Natural killer cell (primary cell): ENCODE results near the gene ANP32E. TPM values are rescaled to one million over a fixed set of nuclear protein-coding genes. Genes with fewer than 3 reads are reported as not detected.

ENCODE experiments used
- ATAC-seq, 3 donors: fragments of 150-1000 bp in 2 of 3; fragments of 200-7000 bp in 1 of 3; cut with Tn5 transposase; 1 replicate in 1 of 3; 2 replicates in 2 of 3; pipeline ENCODE4 v1.10.0; 2021; ENCODE audit warnings: mild to moderate bottlenecking in 2 of 3, moderate library complexity in 2 of 3
- DNase-seq, 2 donors: peaks; one replicate each; pipeline versions ENCODE4 v3.0.0 to v3.0.0-alpha.2; 2013 to 2021; ENCODE audit warnings: mixed read lengths in 1 of 2
- H3K27ac ChIP-seq: one replicate; pipeline ENCODE4 v1.5.1; 2013; ENCODE audit warnings: mild to moderate bottlenecking, low read length
- H3K27me3 ChIP-seq: one replicate; pipeline ENCODE4 v1.6.1; 2013; ENCODE audit warnings: low read length; ENCODE audit not compliant: control insufficient read depth, insufficient read depth
- H3K36me3 ChIP-seq: one replicate; pipeline ENCODE4 v1.6.1; 2013; ENCODE audit warnings: low read length; ENCODE audit not compliant: control insufficient read depth, insufficient read depth
- H3K4me1 ChIP-seq: one replicate; pipeline ENCODE4 v1.6.1; 2013; ENCODE audit warnings: low read length; ENCODE audit not compliant: control insufficient read depth, insufficient read depth
- H3K4me3 ChIP-seq: one replicate; pipeline ENCODE4 v1.5.1; 2013; ENCODE audit warnings: low read length
- H3K9me3 ChIP-seq: one replicate; pipeline ENCODE4 v1.6.1; 2013; ENCODE audit warnings: low read length; ENCODE audit not compliant: control insufficient read depth, insufficient read depth
- H3K27ac Mint-ChIP-seq, 2 donors: one replicate each; pipeline ENCODE4 v1.8.0; 2022; ENCODE audit warnings: mild to moderate bottlenecking in 2 of 2, mixed read lengths in 2 of 2, moderate library complexity in 1 of 2
- H3K27me3 Mint-ChIP-seq, 2 donors: one replicate each; pipeline ENCODE4 v1.8.0; 2022; ENCODE audit warnings: low read depth in 2 of 2, mixed read lengths in 2 of 2
- H3K36me3 Mint-ChIP-seq: one replicate; pipeline ENCODE4 v1.8.0; 2022; ENCODE audit warnings: mixed read lengths
- H3K4me1 Mint-ChIP-seq, 2 donors: one replicate each; pipeline ENCODE4 v1.8.0; 2022; ENCODE audit warnings: mixed read lengths in 2 of 2
- H3K4me3 Mint-ChIP-seq: one replicate; pipeline ENCODE4 v1.8.0; 2022; ENCODE audit warnings: mild to moderate bottlenecking, moderate library complexity, mixed read lengths
- H3K9me3 Mint-ChIP-seq, 2 donors: one replicate each; pipeline ENCODE4 v1.8.0; 2022; ENCODE audit warnings: mixed read lengths in 2 of 2
- CTCF ChIP-seq: fragments of 200-600 bp; IDR thresholded peaks from one replicate; pipeline ENCODE4 v1.8.0; 2022; ENCODE audit warnings: antibody characterized with exemption
- WGBS: methylation state at CpG from one replicate; pipeline ENCODE4 v1.1.7; 2013; ENCODE audit warnings: missing lambda C conversion rate; ENCODE audit not compliant: insufficient coverage; 5-methylcytosine and 5-hydroxymethylcytosine counted together
- intact Hi-C: fragments of 100-400 bp; cut with micrococcal nuclease; formaldehyde crosslinking; loops from one replicate; pipeline ENCODE4 v1.14.2; 2022
- total RNA-seq, 4 donors: library from RNA; stranded (reverse); fragments of 120-200 nt in 1 of 4; gene quantifications; one replicate each; pipeline versions ENCODE4 v1.2.3 to v1.2.4, GENCODE V29; 2013 to 2022

ANP32E gene
- total RNA-seq, 3 donors from 2014 or later (not counting 1 experiment from before 2014, with no cell fraction given): 50.7 to 56.9 (median 55.2) TPM

- Histone ChIP-seq H3K9me3 (no peaks in the 10 kb centered on the region), H3K27ac (no peak overlapping the region), H3K36me3 (no peaks in the 10 kb centered on the region), H3K4me1 (no peaks in the 10 kb centered on the region), H3K27me3 (no peaks in the 10 kb centered on the region), H3K4me3 (no peak overlapping the region)
- H3K27me3 Mint-ChIP-seq: peaks cover 6 to 18% of the 10 kb centered on the region in 2 donors
- DNase-seq (no peak), ATAC-seq (no peak)
- intact Hi-C loops: no loop called here
- no peak overlapping the region for H3K4me3 Mint-ChIP-seq
- no peaks in the 10 kb centered on the region for H3K4me1 Mint-ChIP-seq
- no peak for TF ChIP-seq CTCF
- H3K36me3 Mint-ChIP-seq: no peaks in the 10 kb centered on the region
- no peaks in the 10 kb centered on the region for H3K9me3 Mint-ChIP-seq
- no peak overlapping the region for H3K27ac Mint-ChIP-seq
- WGBS: 91% methylated on average over 7 of the region's 7 CpGs
Measured at GRCh38 chr1:150207281-150207971, 28.5 kb downstream of the ANP32E start.

- peaks cover 0 to 5% of the 10 kb centered on the region in 2 donors for H3K27me3 Mint-ChIP-seq
- Histone ChIP-seq H3K9me3 (no peaks in the 10 kb centered on the region), H3K36me3 (no peaks in the 10 kb centered on the region), H3K27ac (no peak overlapping the region), H3K4me1 (no peaks in the 10 kb centered on the region), H3K4me3 (no peak overlapping the region), H3K27me3 (no peaks in the 10 kb centered on the region)
- no peaks in the 10 kb centered on the region for H3K36me3 Mint-ChIP-seq
- intact Hi-C loops: no loop called here
- 76% methylated on average over 1 of the region's 1 CpG for WGBS
- H3K4me1 Mint-ChIP-seq: no peaks in the 10 kb centered on the region
- H3K4me3 Mint-ChIP-seq: no peak overlapping the region
- no peaks in the 10 kb centered on the region for H3K9me3 Mint-ChIP-seq
- H3K27ac Mint-ChIP-seq: no peak overlapping the region
- ATAC-seq: no peak
- TF ChIP-seq CTCF: no peak
- DNase-seq: no peak
Measured at GRCh38 chr1:150196417-150196816, 39.5 kb downstream of the ANP32E start.

- no peak for TF ChIP-seq CTCF
- intact Hi-C loops: no loop called here
- H3K36me3 Mint-ChIP-seq: no peaks in the 10 kb centered on the region
- H3K4me3 Mint-ChIP-seq: no peak overlapping the region
- no peaks in the 10 kb centered on the region for H3K9me3 Mint-ChIP-seq
- Histone ChIP-seq H3K9me3 (no peaks in the 10 kb centered on the region), H3K27me3 (no peaks in the 10 kb centered on the region), H3K36me3 (no peaks in the 10 kb centered on the region), H3K4me1 (no peaks in the 10 kb centered on the region), H3K4me3 (no peak overlapping the region), H3K27ac (no peak overlapping the region)
- DNase-seq (no peak), ATAC-seq (no peak)
- H3K27me3 Mint-ChIP-seq: peaks cover 0 to 5% of the 10 kb centered on the region in 2 donors
- WGBS: 86% methylated on average over 3 of the region's 4 CpGs
- no peak overlapping the region for H3K27ac Mint-ChIP-seq
- no peaks in the 10 kb centered on the region for H3K4me1 Mint-ChIP-seq
Measured at GRCh38 chr1:150194381-150195031, 41.4 kb downstream of the ANP32E start.
